HCEC 1CT (cell line): ENCODE measurements around the gene UMPS.

Experiments
- DNase-seq: peaks from one replicate; pipeline ENCODE4 v3.0.0-alpha.2; 2017

Gene UMPS

DNA sequence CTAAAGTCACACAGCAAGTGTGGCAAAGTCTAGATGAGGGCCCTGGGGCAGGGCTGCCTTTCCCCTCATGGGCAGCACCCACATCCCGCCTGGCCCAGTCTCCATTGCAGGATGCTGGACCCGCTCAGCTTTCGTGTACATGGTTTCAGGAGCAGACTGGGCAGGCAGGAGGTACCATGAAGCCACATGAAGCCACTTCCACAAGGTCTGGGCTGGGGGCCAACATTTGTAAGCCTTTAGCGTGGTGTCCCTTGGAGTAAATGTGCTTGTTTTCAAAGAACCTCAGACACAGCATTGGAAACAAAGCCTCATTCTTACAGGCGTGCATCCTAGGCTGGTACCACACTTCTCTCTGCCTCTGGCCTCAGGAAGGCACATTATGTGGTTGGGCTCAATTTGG is 34.5 kb downstream of the UMPS start:
- DNase-seq, result no peak

DNA sequence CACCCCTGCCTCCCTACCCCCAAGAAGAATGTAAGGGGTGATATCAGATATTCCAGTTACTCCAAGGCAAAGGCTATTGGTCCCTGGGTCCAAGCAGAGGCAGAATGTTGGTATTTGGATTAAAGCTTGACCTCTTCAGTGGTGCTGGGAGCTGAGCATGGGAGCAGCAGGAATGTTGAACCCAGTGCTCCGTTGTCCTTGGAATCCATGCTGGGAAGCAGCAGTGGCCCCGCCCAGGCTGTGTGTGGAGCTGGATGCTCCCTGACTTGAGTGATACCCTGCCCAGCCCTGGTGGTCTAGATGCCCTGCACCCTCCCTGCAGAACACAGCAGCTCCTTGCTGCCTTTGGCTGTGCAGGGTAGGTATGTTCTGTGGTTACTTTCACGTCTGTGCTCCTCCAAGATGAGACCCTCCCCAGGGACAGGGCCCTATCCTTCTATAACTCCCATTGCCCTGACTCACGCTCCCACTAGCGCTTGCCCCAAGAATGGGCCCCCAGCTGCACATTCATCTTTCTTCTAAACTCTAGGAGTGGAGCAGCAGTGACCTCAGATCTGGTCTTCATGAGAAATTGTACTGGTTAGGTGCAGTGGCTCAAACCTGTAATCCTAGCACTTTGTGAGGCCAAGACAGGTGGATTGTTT is 35.1 kb downstream of the UMPS start:
- DNase-seq, result no peak

DNA sequence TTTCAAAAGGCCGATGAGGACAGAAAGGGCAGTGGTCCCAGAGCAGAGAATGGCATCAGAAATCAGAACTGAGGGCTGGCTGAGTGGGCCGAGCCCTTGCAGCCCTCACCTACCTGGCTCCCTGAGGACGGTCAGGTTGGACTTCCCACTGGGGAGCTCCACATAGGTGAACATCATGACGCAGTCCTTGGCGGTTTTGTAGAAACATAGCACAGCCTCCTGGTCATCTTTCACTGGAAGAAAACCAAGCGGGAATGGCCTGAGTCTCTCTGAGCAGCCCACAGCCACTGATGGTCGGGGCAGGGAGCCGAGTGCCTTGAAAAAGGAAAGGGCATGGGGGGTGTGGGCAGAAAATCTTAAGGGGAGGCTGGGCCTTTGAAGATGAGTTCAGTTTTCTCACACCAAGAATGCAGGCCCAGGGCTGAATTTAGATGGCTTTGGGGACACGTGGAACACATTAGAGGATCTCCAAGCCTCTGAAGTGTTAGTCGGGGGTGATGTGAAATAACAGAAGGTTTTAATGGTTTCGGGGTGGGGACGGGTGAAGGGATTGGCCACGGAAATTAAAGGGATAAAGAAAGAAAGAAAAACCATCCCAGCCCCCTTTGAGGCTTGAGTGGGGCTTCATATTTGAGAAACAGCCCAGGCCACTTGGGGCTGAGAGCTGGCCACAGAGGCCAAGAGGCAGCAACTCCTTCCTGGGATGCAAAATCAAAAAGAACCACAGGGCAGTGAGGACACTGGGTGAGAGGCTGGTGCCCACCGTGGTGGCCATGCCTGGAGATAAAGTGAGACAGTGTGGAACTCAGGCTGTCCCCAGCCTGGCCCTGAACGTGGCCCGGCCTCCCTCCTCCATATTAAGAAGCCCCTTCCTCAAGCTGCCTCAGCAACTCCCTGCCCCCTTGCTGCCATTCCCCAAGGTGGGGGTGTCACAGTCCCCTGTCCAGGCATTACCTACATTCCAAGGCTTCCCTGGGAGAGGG is 36.2 kb downstream of the UMPS start:
- no peak for DNase-seq

DNA sequence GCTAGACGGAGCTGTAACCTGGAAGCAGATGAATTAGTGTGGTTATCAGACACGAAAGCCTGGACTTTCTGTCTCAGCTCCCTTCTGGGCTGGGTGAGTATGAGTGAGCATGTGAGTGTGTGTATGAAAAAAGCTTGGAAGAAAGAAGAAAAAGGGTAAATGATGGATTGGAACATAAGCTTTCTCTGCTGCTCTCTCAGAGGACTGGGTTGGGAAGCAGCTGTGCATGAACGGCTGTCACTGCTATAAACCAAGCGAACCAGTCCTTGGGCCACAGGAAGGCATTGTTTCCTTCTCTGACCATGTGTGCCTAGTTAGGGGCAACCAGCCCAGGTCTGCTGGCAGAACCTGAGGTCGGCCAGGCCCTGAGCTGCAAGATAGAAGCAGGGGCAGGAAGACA is 37.0 kb downstream of the UMPS start:
- no peak for DNase-seq

DNA sequence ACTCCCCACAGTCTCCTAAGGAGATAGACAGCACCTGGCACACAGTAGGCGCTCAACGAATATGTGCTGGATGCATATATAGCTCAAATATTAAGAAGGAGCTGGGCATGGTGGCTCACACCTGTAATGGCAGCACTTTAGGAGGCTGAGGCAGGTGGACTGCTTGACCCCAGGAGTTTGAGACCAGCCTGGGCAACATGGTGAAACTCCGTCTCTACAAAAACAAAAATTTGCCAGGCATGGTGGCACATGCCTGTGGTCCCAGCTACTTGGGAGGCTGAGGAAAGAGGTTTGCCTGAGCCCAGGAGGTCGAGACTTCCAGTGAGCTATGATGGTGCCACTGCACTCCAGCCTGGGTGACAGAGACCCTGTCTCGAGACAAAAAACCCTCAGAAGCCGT is 37.4 kb downstream of the UMPS start:
- DNase-seq, result no peak

DNA sequence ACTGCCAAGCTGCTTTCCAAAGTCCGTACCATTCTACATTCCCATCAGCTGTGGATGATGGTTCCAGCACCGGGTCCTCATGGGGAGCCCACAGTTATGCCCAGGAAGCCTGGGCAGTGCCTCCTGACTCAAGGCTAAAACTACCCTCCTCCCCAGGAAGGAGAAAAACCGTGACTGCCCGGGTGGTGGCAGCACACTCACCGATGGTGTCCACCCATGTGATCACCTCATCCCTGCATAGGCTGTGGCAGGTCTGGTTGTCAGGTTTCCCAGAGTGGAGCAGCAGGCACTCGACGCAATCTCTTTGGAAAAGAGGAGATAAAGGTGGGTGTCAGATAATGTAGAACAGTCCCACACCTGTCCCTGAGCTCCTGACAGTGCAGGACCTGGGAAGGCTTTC is 38.6 kb downstream of the UMPS start:
- no peak for DNase-seq

DNA sequence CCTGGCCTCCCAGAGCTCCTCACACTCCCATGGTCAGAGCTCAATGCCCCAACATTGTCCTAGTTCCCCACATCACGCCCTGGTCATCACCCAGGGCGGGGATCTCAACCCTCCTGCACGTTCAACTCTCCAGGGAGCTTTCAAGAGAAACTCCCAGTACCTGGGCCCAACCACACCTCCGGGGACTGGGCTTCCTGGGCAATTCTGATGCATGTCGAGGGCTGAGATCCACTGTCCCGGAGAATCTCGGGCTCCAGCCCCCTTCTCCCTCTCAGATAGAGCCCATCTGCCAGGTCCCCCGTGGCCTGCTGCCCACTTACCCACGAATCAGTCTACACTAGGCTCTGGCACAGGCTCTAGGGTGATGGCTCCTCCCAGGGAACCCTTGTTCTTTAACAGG is 39.2 kb downstream of the UMPS start:
- DNase-seq, result no peak

DNA sequence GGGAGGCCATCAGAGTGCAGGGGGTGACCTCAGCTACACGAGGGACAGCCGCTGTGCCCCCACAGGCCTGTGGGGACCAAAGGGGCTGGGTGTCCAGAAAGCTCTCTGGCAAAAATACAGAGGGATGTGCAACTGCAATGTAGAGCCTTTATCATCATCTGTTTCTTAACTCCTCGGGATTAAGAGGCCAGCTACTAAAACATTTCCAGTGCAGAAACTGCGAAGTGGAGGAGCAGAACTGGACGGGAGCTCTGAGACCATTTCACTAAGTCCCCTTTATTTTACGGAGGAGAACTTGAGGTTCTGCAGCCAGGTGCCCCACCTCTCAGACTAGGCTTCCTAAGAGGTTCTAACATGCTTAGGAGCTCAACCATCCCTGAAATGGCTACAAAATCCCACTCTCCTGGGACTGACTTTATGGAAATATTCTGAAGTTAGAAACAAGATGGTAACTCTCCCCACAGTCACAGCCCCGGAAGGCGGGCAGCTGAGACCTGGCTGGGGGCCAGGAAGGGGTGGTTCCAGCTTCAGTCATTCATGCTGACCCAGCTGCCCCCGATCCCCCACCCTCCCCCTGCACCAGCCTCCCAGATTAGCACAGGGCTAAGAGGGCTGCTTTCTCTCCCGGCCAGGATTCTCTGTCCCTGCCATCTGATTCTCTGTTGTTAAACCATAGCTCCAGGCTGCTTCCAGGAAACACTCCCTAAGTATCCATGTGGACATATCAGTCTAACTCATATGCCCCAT is 40.3 kb downstream of the UMPS start:
- DNase-seq, result no peak

DNA sequence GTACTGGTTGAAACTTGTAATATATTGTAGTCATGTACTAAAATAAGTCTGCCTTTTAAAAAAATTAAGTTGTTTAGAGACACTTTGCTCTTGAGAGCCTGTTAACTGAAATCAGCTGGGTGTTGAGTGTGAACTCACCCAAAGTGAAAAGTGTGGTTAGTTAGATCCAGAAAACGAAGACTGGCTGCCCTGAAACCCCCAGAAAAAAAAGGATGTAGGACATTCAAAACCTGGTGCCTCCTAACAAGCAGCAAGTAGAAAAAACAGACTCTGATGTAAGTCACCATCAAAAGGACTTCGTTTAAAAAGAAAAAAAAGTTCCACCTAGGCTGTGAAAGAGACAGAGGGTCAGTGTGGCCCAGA is 40.8 kb downstream of the UMPS start:
- no peak for DNase-seq

DNA sequence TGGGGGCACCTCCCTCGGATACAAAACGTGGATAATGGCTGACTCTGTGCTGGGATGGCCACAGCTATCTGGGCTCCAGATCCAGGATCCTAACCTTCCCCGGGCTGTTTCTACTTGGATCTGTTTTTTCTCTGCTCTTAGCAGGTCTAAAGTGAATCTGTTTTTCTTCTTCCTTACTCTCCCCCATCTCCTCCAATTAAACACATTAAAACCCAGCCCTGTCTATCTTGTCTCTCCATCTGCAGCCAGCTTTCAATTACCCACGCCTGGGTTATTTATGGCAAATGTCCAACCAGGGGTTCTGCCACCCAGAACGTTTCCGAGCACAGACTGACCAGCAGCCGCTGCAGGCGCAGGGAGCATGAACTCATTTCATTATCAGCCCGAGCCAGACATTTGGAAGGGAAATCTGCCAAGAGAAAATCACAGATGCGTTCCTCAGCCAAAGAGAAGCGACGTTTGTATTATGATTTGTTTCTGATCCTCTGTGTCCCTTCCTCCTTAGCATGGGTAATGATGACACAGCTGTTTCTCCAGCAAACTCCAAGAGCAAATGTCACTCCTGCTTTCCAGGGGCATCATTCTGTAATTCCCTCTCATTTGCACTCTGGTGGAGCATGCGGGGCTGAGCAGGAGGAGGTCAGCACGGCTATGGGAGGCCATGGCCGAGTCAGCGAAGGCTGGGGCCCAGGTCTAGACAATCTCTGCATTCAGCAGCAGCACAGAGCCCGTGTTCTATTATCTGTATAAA is 42.0 kb downstream of the UMPS start:
- no peak for DNase-seq

DNA sequence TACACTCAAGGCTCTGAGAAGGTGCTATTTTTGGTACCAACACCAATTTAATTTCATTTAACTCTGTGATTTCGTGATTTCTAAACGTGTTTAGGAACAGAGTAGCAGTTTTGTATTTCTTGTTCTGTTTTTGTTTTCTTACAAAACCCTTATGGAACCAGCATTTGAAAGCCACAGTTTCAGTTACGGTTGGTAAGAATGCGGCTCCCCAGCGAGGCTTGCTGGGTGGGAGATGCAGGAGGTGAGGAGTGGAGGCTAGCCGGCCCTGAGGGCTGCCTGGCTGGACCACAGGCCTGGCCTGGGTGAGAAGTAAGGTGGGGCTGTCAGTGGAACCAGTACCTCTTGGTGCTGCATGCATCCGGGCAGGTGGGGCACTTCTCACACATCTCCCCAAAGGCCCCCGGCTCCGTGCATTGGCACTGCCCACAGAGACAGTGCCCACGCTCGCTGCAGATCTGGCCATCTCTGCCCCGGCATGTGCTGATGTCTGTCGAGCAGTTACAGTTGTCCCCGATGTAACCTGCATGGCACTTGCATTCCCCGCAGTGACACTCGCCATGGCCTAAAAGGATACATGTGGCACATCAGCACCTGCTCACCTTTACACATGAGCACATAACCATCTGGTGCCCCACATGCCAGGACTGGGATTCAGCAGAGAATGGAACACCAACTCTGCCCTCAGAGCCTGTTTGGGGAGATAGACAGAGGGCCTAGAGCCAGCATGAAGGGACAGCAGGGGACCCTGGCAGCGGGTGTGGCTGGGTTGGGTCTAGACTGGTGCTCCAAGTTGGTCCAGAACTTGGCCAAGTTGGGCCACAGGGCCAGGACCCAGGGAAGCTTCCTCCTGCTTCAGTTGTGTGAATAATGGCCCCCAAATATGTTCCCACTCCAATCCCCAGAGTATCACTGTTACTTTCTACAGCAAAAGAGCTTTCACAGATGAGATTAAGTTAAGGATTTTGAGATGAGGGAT is 43.4 kb downstream of the UMPS start:
- DNase-seq, result no peak

DNA sequence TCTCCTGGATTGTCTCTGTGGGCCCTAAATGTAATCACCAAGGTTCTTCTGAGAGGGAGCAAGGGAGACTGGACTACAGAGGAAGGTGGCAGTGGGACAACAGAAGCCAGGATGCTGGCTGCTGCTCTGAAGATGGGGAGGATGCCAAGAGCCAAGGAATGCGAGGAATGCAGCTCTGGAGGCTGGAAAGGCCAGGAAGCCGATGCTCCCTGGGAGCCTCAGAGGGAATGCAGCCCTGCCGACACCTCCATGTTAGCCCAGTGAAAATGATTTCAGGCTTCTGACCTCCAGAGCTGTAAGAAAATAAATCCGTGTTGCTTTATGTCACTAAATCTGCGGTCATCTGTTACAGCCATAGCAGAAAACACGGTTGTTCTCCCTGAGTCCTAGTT is 44.1 kb downstream of the UMPS start:
- DNase-seq, result peak; percentile 73

DNA sequence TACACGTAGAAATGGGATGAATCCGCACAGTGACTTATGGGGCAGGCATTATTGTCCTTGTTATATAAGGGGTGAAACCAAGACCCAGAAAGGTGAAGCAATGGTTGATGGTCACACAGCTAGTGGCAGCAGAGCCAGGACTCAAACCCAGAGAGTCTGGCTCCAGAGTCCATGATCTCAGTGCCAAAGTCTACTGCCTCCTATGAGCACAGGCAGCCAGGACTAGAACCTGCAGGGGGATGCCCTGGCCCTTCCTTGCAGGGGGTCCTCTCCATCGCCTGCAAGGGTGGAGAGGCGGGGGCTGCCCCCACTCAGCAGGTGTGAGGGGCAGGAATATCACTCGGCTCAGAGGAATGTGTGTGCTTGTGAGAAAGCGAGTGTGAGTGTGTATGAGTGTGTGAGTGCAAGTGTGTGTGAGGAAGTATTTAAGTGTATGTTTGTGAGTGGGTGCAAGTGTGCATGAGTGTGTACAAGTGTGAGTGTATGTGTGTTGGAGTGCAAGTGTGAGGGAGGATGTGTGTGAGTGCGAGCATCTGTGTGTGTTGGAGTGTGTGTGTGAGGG is 44.7 kb downstream of the UMPS start:
- no peak for DNase-seq

DNA sequence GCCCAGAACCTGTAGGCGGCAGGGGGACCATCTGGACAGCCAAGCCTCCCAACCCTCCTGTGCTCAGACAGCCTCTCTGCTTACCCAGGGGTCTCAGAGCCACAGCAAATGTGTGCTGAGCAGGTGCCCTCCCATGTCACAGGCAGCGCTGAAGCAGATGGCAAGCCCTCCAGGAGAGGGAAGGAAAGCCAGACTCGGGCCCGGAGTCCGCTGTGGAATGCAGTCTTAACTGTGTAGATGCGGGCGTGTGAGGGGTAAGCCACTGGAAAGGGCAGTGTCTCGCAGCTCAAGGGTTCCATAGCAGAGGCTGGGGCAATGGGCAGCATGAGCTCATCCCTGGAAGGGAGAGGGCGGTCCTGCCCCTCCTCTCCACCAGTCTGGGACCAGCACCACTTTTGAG is 45.6 kb downstream of the UMPS start:
- no peak for DNase-seq

DNA sequence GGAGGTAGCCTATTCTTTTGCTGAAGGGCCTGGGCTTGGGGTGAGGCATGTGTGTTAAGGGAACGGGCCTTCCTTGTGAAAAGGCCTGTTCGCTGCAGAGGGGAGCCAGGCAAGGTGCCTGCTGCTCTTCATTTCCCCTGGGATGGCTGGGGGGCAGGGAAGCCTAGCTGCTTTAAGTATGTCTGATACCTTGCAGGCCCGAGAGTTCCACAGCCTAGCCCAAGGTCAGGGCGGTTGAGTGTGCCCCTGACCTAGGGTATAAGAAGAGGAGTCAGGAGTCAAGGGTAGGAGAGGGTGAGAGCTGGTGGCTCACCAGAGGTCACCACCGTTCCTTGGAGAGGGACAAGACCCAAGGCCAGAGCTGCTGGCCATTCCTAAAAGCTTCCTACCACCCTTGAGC is 46.6 kb downstream of the UMPS start:
- no peak for DNase-seq

DNA sequence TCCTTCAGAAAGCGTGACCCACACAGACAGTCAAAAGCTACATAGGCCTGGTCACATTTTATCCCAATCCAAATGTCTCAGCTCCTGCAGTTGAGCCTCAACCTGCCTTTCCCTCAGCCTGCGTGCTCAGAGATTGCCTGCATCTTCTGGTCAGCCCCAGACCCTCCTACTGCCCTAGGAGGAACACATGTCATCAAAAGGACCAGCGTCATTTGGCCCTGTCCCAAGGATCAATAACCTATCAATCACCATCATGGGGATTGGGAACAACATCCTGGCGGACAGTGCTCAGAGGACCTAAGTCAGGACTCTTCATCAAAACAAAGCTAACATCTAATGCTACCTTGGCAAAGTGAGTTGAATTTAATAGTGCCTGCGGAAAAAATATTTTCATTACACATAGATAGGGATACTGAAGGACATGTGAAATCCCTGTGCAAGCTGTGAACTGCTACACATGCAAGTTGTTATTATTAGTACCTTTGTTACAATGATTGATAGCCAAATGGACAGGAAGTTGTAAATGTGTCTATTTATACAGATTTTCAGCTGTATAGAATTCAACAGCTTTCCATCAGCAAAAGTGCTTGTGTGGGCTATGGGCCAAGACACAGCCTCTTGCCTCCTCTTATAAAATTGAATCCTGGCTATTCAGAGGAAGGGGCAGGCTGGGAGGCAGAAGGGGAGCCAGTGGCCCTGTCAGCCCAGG is 47.7 kb downstream of the UMPS start:
- DNase-seq, result no peak

DNA sequence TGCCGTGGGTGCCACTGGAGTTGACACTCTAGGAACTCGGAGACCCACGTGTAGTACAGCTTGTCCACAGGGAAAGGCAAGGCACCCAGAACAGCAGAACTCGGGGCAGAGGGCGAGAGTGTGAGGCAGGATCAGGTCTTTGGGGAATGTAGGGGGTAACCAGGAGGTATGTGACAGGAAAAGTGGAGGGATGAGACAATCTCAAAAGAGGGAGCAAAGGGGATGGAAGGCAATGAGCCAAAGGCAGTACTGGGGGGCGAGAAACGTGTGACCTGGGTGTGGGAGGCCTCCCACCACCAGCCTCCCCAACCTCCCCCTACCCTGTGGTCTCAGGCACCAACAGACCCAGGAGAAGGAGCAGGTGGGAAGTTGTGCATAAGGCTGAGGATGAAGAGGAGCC is 48.9 kb downstream of the UMPS start:
- DNase-seq, result no peak

DNA sequence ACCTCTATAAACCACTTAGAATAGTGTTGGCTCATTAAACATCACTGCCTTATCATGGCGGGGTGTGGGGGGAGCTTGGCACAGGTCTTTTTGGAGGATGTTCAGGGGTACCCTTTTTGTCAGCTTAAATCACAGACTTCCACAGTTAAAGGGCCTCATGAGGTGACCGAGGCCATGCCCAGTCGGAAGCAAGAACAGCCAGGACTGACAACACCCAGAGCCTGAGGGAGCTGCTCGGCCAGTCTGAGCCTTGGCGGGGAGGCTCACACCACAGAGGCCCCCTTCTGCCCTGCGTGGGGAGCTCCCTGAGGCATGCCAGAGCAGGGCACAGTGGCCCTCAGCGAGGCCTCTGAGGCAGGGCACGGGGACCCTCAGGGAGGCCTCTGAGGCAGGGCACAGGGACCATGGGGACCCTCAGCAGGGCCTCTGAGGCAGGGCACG is 49.5 kb downstream of the UMPS start:
- no peak for DNase-seq

DNA sequence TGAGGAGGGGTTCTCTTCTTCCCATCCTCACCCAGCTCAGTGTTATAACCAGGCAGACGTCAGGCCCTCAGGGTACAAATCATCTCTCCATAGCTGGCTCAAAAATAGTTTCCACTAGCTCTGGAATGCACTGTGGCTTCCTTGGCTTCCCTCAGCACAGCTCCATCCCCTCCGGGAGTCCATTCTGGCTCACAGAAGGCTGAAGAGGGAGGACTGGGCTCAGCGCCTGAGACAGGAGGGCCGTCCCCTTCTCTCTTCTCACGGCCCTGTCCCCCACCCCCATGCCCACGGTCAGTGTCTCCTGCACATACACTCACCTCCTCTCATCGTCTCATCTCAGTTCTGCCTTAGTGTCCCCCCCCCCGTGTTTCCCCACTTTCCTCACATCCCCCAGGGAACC is 50.1 kb downstream of the UMPS start:
- no peak for DNase-seq

DNA sequence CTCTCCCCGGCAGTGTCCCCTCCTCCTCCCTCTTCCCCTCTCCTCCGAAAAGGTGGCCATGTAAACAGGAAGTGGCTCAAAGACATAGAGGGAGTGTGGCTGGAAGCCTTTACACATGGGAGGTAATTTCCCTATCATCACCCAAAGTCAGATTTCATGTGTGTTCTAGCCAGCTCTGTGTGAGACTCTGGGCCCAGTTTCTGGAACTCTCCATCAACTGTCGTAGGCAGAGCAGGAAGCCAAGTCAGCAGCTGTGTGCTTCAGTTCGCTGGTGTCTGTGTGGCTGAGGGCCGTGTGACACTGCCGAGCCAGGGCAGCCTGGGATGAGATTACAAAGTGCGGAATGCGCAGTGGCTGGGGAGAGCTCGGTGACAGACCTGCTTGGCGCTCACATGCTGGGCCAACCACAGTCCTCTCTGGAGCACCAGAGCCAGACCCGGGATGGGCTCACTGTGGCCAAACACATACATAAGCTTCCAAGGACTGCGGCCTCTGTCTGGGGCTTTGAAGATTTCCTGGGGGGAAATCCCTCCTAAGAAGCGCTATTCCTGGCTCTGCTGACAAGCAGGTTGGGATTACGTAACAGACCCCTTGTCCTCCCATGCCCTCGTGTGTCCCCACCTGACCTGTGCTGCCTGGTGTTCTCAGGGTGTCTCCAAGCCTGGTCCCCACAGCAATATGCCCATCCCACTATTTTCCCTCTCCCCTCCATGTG is 50.7 kb downstream of the UMPS start:
- DNase-seq, result no peak
